ENCODE data around the gene LRTM2. TPM values are rescaled to one million over a fixed set of nuclear protein-coding genes. Genes with fewer than 3 reads are reported as not detected.

LRTM2 gene
- total RNA-seq = 0.45 to 0.47 TPM in 2 of 3 replicates, not detected in the other

GRCh38 chr12:1820191-1820895, at the start of gene LRTM2:
TSS of gene LRTM2 (plus strand) at chr12:1820565. CDS start at chr12:1828149, 7,584 bp downstream.
- no peak within 1 kb of the TSS for H3K27ac Mint-ChIP-seq
- H3K4me3 Mint-ChIP-seq = peak within 1 kb of the TSS; percentile 31
- no peak for TF ChIP-seq CTCF (IDR thresholded peaks at IDR 0.05; ENCODE audit: unreplicated experiment)
- peaks cover 81% of the 10 kb centered on the region for H3K27me3 Mint-ChIP-seq (ENCODE audit: low read depth)
- H3K4me1 Mint-ChIP-seq = peaks cover 3% of the 10 kb centered on the region
- DNase-seq (ENCODE audit: low spot score in 2 of 2, unreplicated experiment in 2 of 2) = no peak
- no peaks in the 10 kb centered on the region for H3K9me3 Mint-ChIP-seq
- H3K36me3 Mint-ChIP-seq = no peaks in the 10 kb centered on the region

GRCh38 chr12:1773937-1774655, 46.3 kb upstream of the LRTM2 start:
- no peak for DNase-seq (ENCODE audit: low spot score in 2 of 2, unreplicated experiment in 2 of 2)
- H3K27me3 Mint-ChIP-seq (ENCODE audit: low read depth) = no peaks in the 10 kb centered on the region
- H3K9me3 Mint-ChIP-seq = no peaks in the 10 kb centered on the region
- no peak overlapping the region for H3K4me3 Mint-ChIP-seq
- peaks cover 15% of the 10 kb centered on the region for H3K36me3 Mint-ChIP-seq
- peak overlapping the region; percentile 87 for H3K27ac Mint-ChIP-seq
- H3K4me1 Mint-ChIP-seq = peaks cover 51% of the 10 kb centered on the region
- TF ChIP-seq CTCF (IDR thresholded peaks at IDR 0.05; ENCODE audit: unreplicated experiment) = no peak

DNA sequence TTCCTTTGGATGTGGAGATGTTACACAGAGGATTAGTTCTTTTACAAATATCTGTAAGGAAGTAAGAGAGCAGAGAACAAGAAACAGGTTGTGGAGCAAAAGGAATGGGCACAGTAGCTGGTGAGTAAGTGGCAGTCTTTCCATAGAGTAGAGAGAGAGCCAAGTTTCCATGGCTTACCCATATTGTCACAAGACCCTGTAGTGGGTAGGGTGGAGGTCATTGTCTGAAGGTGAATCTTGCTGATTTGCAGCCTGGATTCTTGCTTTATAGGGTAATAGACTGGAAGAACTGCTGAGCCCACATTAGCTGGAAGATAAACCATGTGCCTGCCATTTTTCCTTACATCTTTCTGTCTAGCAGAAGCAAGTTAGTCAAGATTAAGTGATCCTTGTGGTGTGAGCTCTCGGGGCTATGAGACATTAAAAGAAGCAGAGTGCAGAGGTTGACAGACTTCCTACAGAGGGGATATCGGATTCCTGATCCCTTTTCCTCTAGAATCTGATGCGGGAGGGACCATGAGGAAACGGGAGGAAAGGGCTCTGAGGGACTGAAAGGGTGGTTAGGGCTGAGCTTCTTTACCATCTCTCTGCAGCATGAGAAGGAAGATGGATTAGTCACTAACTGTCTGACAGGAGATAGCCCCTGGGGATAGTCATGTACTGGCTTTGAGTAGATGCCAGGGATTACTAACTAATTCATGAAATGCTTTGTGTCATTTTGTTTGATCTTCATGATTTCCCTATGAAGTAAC, 44.0 kb upstream of the LRTM2 start:
- Mint-ChIP-seq H3K27ac (peak overlapping the region; percentile 86), H3K4me1 (peaks cover 61% of the 10 kb centered on the region), H3K36me3 (peaks cover 18% of the 10 kb centered on the region), H3K27me3 (ENCODE audit: low read depth) (no peaks in the 10 kb centered on the region), H3K9me3 (no peaks in the 10 kb centered on the region), H3K4me3 (no peak overlapping the region)
- DNase-seq (ENCODE audit: low spot score in 2 of 2, unreplicated experiment in 2 of 2) = no peak
- TF ChIP-seq CTCF (IDR thresholded peaks at IDR 0.05; ENCODE audit: unreplicated experiment) = no peak

DNA sequence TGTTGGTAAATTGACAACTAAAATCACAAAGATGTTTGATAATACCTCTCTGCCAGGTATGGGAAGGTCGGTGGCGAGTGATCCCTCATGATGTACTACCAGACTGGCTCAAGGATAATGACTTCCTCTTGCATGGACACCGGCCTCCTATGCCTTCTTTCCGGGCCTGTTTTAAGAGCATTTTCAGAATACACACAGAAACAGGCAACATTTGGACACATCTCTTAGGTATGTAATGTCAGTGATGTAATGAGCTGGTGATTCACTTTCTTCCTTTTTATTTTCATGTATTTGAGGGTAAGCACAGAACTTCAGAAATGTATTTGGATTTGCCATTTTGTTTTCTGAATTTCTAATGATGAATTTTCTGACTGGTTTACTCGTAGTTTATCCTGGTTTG, 42.6 kb upstream of the LRTM2 start:
- Mint-ChIP-seq H3K4me1 (peaks cover 74% of the 10 kb centered on the region), H3K27me3 (ENCODE audit: low read depth) (no peaks in the 10 kb centered on the region), H3K9me3 (no peaks in the 10 kb centered on the region), H3K27ac (peak overlapping the region; percentile 84), H3K4me3 (no peak overlapping the region), H3K36me3 (peaks cover 16% of the 10 kb centered on the region)
- DNase-seq (ENCODE audit: low spot score in 2 of 2, unreplicated experiment in 2 of 2) = no peak
- TF ChIP-seq CTCF (IDR thresholded peaks at IDR 0.05; ENCODE audit: unreplicated experiment) = no peak

DNA sequence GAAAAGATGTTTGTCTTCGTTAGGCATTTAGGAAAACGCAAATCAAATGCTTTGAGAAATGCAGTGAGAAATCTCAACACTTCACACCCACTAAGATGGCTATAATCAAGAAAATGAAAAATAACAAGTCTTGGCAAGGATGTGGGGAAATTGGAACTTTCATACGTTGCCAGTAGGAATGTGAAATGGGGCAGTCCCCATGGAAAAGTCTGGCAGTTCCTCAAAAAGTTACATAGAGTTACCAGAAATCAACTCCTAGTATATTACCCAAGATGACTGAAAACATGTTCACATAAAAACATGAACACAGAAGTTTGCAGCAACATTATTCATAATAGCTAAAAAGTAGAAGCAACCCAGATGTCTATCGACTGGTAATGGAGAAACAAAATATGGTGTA, 41.5 kb upstream of the LRTM2 start:
- Mint-ChIP-seq H3K9me3 (no peaks in the 10 kb centered on the region), H3K27me3 (ENCODE audit: low read depth) (no peaks in the 10 kb centered on the region), H3K27ac (peak overlapping the region; percentile 5), H3K4me3 (no peak overlapping the region), H3K4me1 (peaks cover 77% of the 10 kb centered on the region), H3K36me3 (peaks cover 17% of the 10 kb centered on the region)
- DNase-seq (ENCODE audit: low spot score in 2 of 2, unreplicated experiment in 2 of 2) = no peak
- no peak for TF ChIP-seq CTCF (IDR thresholded peaks at IDR 0.05; ENCODE audit: unreplicated experiment)
